ENCODE data around the gene UQCRFS1.
A peak's percentile ranks its signal among the peaks of the same experiment; 100 is the strongest.
"Not testable (repeated sequence)": the region's sequence is repeated elsewhere in the genome, so short reads cannot be mapped to it uniquely, and the experiment has no call there.

UQCRFS1 gene

DNA sequence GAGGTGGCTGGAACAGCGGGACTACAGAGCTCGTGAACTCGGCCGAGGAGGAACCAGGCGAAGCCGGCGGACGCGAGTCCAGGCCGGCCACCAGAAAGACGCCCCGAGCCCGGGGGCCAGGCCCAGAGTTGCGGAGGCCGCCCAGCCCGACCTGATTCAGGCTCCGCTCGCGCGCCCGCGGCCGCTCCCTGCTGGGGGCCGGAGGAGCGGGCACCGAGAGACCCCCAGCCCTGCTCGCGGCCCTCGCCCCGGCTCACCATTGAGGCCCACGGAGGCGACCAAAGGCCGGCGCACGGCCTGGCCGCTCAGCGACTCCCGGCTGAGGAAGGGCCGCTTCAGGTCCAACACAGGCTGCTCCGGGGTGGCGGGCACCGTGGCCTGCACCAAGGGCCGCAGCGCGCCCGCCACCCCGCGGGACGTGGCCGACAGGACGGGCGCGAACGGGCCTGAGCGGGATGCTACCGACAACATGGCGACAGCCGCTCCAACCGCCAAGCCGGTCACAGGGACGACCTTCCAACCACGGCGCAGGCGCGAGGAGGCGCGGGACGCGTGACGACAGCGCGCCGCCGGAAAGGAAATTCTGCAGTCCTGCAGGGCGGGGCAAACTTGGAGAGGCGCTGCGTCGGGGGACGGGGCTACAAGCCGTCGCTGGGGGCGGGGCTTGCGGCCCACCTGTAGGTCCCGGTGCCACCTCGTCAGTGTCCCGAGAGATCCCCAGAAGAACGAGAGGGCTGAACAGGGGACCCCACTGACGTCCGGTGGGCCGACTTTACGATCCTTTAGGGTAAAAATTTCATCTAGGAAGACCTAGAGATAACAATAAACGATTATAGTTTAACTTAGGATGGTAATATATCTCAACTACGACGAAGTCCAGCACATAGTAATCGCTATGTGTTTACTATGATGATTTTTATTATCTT, at the start of gene UQCRFS1:
UQCRFS1 (minus strand) TSS at position 504 of the 926 bp plus-strand sequence; CDS start at position 471, 33 bp downstream.
- peak; percentile 97 for DNase-seq

DNA sequence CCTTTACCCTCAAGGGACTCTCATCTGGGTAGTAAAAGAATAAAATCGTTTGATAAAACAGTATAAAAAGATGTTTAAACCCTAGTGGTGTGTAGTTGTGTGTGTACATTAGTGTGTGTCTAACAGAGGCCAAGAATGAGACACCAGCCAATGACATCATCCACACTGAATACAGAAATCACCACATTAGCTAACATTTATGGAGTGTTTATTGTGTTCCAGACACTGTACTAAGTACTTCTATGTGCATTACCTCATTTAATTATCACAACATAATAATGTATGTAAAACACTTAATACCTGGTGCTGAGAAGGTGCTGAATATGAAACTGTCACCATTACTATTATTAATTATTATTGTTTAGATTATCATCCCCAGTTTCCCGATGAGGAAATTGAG, 49.1 kb upstream of the UQCRFS1 start:
- DNase-seq: no peak

GRCh38 chr19:29260477-29261317, 47.7 kb upstream of the UQCRFS1 start:
- peak; percentile 39 for DNase-seq

GRCh38 chr19:29259867-29260281, 46.9 kb upstream of the UQCRFS1 start:
- DNase-seq: no peak

GRCh38 chr19:29259153-29259552, 46.2 kb upstream of the UQCRFS1 start:
- DNase-seq: no peak

DNA sequence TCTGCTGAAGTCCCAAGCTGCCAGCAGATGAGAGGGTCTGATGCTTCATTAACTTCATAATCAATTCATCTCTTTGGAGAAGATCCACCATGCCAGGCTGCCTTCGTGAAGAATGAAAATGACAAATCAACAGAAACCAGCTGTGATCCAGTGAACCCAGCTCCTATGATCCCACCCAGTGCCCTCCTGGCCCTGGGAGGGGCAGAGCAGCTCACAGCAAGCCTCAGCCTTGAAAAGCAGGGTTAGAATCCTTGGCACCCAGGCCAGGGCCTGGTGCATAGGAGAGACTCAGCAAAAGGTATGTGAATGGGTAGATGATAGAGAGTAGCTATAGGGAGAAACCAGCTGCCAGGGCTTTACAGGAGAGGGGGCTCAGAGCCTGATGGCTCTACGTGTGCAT, 43.6 kb upstream of the UQCRFS1 start:
- DNase-seq: no peak

GRCh38 chr19:29255912-29256311, 43.0 kb upstream of the UQCRFS1 start:
- no peak for DNase-seq

DNA sequence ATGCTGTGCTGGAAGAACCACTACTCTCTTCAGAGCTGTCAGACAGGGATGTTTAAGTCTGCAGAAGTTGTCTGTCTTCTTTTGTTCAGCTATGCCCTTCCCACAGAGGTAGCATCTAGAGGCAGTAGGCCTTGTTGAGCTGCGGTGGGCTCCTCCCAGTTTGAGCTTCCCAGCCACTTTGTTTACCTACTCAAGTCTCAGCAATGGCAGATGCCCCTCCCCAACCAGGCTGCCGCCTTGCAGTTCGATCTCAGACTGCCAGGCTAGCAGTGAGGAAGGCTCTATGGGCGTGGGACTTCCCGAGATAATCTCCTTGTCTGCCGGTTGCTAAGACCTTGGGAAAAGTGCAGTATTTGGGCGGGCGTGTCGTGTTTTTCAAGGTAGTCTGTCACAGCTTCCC, 42.1 kb upstream of the UQCRFS1 start:
- no peak for DNase-seq

GRCh38 chr19:29249798-29250197, 36.8 kb upstream of the UQCRFS1 start:
- not testable (repeated sequence) for DNase-seq

- DNase-seq: no peak
Observed at GRCh38 chr19:29248332-29248844, 35.4 kb upstream of the UQCRFS1 start.

- DNase-seq: no peak
Observed at GRCh38 chr19:29247872-29248271, 34.9 kb upstream of the UQCRFS1 start.

DNA sequence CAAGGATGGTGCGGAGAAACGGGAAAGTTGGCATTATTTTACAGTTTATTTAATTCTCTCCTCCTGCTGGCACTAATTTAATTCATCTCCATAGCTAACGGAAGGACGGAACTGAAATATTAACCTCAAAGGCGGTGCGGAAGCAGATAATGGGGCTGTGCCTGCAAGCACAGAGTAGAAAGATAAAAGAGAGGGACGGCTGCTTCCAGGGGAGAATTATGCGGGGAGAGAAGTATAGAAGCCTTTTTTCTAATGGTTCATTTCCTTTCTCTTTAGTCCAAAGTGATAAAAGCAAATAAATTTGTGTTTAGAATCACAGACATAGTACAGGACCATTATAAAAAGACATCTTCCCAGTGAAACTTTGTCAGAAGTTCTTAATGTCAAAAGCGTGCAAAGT, 34.5 kb upstream of the UQCRFS1 start:
- no peak for DNase-seq

DNA sequence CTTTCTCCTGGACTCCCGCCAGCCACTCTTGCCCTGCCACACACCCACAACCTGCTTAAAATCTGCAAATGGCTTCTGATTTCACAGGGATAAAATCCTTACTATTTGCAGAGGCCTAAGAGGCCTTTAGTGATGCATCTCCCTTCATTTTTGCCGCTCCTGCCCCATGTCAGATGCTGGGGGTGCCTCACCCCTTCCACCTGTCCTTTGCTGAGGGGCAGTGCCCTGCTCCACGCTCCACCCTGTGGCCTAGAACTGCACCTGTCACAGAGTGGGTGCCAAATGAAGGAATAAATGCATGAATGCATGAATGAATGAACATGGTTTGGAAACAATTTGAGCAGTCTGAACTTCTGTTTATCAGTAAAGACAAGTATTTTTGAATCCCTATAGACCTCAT, 34.1 kb upstream of the UQCRFS1 start:
- no peak for DNase-seq

DNA sequence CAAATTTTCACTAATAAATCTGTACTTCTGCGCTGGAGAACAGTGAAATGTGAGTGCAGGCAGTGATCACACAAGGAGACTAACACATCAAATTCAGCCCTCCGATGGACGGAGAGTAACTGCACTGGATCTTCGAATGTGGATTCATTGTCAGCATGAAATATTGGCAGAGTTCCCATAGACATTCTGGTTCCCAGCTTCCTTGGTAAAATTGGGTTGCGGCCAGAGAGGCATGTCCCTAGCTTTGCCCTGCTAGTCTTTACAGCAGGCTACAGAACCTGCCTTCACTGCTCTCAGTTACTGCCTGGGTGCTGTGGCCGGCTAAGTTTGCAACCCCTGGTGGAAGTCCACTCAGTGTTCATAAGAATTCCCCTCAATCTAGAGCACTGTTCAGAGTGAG, 32.3 kb upstream of the UQCRFS1 start:
- no peak for DNase-seq

DNA sequence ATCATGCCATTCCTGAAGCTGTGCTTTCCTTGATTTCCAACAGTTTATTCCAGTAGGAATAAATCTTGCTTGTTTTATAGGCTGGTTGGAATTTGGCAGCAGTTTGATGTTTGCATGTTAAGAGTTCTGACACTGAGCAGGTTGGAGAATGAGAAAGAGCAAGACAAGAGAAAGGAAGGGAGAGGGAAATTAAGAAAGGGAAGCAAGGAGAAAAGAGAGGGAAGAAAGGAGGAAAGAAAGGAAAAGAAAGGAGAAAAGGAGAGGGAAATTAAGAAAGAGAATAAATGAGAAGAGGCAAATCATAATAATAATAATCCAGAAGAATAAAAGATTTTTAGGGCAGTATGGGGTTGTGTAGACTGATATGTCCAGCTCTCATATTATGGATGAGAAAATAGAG, 28.4 kb upstream of the UQCRFS1 start:
- no peak for DNase-seq

DNA sequence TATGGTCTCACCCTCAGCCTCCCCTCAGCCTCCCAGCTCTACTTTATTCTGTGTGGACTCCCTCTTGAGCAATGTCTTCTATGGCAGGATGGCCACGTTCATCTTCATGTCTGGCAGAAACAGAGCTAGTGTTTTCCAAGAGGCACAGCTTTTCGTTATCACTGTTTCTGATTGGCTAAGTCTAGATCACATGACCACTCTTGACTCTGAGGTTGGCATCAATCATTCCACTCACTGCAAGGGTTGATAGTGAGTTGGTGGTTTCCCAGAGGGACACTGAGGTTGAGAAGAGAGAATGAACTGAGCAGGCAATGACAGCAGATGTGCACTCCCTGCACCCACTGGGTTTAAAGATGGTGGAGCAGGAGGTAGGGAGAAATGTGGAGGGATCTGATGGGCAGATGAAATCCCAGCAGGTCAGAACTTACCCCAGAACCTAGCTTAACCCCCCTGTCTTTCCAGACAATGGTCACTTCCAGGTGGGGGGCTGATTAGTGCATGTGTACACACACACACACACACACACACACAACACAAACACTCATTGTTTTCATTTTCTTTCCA, 26.3 kb upstream of the UQCRFS1 start:
- DNase-seq: no peak

DNA sequence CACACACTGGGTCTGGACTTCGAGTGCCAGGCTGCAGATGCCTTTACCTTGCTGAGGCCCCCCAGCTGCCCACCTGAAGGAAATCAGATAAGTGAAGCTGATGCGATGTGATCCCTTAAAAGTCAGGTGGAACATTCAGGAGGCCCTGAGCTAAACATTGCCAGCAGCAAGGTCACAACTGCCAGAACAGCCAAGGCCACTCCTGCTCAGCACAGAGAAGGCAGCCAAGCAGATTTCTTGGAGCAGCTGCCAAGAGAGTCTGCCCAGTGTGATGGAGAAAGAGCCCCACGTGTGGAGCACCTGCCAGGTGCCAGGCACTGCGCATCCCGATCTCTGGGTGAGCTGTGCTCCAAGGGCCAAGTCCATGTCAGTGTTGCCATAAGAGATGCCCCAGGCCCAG, 20.6 kb upstream of the UQCRFS1 start:
- no peak for DNase-seq

DNA sequence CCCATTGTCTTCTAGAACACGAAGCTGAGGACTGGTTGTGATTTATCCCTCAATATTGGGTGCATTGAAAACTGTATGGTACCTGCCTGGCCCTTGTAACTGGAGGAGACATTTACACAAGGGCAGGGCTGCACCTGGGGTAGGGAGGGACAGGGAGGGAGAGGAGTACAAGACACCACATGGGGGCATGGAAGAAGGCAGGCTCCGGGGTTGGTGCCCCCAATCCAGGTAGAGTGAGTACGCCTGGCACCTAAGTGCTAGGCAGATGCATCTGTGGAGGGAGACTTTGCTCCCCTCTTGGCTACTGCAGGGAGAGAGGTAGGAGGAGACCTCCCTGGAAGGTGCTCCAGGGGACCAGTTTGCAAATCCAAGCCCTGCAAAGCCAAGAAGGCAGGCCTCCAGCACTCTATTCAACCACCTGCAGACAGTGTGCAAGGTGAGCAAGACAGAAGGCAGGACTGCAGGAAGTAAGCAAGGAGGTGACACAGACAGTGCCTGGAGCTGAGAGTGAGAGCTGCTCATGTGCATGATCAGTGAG, 19.4 kb upstream of the UQCRFS1 start:
- DNase-seq: no peak

- not testable (repeated sequence) for DNase-seq
Observed at GRCh38 chr19:29231306-29231705, 18.4 kb upstream of the UQCRFS1 start.

- no peak for DNase-seq
Observed at GRCh38 chr19:29217616-29218015, 4.7 kb upstream of the UQCRFS1 start.

DNA sequence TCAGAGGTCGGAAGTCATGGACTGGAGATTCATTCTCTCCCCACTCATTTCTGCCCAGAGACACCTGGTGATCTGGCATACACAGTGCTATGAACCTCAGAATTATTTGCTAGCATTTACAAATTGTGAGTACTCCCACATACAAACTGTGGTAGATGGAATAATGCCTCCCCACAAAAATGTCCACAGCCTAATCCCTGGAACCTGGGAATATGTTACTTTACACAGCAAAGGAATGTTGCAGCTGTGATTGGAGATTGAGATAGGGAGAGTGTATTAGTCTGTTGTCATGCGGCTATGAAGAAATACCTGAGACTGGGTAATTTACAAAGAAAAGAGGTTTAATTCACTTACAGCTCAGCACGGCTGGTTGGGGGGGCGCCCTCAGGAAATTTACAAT, 3.1 kb upstream of the UQCRFS1 start:
- DNase-seq: no peak

DNA sequence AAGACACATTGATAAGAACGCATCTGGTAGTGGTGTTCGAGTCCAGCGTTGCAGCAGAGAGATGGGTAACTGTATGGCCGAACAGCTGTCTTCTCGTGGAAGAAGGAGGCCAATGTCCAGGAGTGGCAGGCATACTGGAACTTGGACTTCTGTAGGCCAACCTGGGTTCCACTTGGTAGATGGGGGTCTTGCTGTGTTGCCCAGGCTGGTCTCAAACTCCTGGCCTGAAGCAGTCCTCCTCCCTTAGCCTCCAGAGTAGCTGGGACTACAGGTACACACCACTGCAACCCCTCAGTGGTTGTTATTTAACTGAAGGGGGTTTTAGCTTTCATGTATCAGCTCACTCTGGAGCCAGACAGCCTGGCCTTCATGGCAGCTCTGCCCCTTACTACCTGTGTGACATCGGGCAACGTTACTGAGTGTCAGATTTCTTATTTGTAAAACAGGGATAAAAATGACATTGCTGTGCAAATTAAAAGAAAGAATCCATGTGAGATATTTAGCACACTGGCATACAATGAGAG, 2.4 kb upstream of the UQCRFS1 start:
- DNase-seq: no peak

DNA sequence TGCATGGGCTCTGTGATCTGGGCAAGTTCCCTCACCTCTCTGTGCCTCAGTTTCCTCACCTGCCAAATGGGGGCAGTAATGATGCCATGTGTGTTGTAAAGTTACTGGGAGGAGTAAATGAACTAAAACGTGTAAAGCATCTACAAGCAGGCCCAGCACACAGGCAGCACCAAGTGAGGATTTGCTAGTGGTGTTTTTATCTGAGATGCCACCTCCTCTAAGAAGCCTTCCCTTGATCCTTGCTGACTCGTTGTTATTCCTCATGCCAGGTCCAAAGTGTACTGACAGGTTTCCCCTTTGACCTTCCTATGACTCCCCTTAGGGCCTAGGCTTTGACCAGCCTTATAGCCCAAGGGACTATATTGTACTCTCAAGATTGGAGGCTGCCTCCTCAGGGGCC, 1.5 kb upstream of the UQCRFS1 start:
- no peak for DNase-seq

Measured in stimulated activated CD4-positive, alpha-beta T cell treated with anti-CD3 and anti-CD28 coated beads, Interleukin-1b, Interleukin-23, amount 100 ng/mL, for 48 hours (primary cell).